Coronary artery (tissue), 2 donors: ENCODE measurements around the gene PRODH.
A peak's percentile ranks its signal among the peaks of the same experiment; 100 is the strongest.
"Not testable (repeated sequence)": the region's sequence is repeated elsewhere in the genome, so short reads cannot be mapped to it uniquely, and the experiment has no call there.

Experiments
- DNase-seq: peaks from one replicate; pipeline ENCODE4 v3.0.0-alpha.2; 2017; ENCODE audit warnings: low spot score
- H3K27ac ChIP-seq, 2 donors: fragments of 200-600 bp; sonication (generic); one replicate each; pipeline ENCODE4 v1.5.1; 2016 to 2019
- H3K4me3 ChIP-seq: fragments of 200-600 bp; sonication (generic); 2 replicates; pipeline ENCODE4 v1.5.1; 2016; ENCODE audit warnings: mild to moderate bottlenecking, moderate library complexity
- TF ChIP-seq, protein P1 (sequence below): fragments of 200-600 bp; sonication (generic); IDR thresholded peaks from one replicate; pipeline ENCODE4 v1.5.1; 2019; ENCODE audit warnings: antibody characterized with exemption

The PRODH gene

DNA sequence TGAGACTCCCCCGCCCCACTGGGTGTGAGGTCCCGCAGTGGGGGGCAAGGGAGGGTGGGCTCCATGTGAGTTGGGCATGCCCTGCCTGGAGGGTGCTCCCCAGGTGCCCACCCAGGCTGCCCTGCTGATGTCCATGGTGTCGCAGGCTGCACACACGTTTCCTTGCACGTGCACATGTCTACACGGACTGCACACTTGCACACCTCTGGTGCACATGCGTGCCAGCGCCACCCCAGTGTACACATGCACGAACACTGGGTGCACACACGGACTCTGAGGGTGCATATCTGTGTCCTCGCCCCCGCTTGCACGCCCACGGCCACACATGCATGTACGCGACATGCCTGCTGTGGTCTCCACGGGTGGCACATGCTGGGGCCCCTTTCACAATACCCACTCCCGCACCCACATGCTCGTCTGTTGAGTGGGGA lies 35.2 kb upstream of the PRODH start:
- Histone ChIP-seq H3K4me3 (no peak overlapping the region), H3K27ac (no peak overlapping the region)
- TF ChIP-seq, protein P1, sequence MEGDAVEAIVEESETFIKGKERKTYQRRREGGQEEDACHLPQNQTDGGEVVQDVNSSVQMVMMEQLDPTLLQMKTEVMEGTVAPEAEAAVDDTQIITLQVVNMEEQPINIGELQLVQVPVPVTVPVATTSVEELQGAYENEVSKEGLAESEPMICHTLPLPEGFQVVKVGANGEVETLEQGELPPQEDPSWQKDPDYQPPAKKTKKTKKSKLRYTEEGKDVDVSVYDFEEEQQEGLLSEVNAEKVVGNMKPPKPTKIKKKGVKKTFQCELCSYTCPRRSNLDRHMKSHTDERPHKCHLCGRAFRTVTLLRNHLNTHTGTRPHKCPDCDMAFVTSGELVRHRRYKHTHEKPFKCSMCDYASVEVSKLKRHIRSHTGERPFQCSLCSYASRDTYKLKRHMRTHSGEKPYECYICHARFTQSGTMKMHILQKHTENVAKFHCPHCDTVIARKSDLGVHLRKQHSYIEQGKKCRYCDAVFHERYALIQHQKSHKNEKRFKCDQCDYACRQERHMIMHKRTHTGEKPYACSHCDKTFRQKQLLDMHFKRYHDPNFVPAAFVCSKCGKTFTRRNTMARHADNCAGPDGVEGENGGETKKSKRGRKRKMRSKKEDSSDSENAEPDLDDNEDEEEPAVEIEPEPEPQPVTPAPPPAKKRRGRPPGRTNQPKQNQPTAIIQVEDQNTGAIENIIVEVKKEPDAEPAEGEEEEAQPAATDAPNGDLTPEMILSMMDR, result no peak
- no peak for DNase-seq

DNA sequence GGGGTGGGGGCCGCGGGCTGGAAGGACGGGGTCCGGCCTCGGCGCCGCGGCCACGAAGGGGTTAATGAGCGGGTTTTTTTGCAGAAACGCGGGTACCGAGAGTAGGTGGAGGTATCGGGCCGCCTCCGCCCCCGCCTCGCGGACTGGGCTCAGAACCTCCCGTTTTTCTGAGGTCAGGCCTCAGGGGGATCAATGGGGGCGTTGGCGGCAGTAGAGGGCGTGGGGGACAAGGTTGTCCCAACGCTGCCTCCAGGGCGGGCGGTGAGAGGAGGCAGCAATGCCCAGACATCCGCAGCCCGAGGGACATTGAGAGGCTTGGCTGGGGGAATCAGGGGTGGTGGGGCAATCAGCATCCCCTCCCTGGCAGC lies 34.8 kb upstream of the PRODH start:
- H3K27ac ChIP-seq, result no peak overlapping the region
- DNase-seq, result no peak
- peak overlapping the region; percentile 69 for H3K4me3 ChIP-seq
- TF ChIP-seq, protein P1, result no peak

DNA sequence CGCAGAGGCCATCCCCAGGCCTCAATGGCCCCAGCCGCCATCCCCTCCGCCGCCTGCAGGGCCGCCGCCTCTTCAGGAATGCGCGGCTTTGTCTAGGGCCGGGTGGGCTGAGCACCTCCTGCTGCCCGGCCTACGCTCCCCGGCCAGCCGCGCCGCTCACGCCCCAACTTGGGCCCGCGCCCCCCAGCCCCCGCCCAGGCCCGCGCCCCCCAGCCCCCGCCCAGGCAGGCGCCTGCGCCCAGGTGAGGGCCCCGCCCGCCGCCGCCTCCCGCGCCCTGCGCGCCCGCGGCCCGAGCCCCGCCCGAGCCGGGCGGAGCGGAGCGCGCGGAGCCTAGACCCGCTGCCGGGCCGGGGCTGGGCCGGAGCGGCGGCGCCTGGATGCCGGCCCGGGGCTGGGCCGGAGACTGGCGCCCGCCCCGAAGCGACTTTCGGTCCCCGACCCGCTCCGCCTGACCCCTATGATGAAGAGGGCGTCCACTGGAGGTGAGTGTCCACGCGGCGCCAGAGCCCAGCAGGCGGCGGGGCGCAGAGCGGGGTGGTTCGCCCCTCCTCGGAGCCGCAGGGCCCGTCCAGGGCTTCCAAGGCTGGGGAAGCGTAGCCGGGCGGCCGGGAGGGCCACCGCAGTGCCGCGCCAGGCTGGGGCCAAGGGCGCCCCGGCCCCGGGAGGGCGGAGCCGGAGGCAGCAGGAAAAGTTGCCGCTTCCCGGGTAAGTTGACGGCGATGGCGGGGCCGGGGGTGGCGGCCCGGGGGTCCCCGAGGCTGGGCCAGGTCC lies 34.3 kb upstream of the PRODH start:
- H3K4me3 ChIP-seq, result peak overlapping the region; percentile 69
- no peak for DNase-seq
- TF ChIP-seq, protein P1, result no peak
- H3K27ac ChIP-seq, result no peak overlapping the region

DNA sequence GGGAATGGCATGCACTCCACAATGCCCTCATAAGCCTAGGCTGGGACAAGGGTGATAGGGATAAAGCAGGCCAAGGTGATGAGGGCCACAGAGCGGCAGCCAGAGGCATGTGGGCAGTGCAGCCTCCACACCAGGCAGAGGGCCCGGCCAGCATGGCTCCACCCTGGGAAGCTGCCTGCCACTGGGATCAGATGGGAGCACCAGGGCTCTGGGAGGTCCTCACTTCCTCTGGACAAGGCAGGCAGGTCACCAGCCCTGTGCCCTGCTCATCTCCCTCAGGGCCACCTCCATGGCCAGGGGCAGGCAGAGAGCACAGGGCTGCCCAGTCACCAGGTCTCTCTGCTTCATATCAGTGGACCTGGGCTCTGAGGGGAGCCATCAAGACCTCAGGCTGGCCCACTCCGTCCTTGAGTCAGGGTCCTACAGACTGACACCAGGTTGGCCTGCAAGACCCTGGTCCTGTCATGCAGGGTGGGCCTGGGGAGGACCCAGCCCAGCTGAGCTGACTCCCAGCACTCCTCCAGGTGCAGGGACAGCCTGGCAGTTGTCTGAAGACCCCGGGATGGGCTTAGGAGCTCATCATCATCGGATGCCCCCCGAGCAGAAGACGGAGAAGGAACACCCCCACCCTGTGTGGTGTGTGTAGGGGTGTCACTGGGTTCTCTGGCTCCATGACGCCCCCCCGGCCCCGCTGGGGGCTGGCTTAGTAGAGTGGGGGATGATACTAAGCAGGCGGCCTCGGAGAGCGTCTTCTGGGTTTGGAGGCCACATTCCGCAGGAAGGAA lies 33.3 kb upstream of the PRODH start:
- not testable (repeated sequence) for H3K27ac ChIP-seq, H3K4me3 ChIP-seq, DNase-seq

DNA sequence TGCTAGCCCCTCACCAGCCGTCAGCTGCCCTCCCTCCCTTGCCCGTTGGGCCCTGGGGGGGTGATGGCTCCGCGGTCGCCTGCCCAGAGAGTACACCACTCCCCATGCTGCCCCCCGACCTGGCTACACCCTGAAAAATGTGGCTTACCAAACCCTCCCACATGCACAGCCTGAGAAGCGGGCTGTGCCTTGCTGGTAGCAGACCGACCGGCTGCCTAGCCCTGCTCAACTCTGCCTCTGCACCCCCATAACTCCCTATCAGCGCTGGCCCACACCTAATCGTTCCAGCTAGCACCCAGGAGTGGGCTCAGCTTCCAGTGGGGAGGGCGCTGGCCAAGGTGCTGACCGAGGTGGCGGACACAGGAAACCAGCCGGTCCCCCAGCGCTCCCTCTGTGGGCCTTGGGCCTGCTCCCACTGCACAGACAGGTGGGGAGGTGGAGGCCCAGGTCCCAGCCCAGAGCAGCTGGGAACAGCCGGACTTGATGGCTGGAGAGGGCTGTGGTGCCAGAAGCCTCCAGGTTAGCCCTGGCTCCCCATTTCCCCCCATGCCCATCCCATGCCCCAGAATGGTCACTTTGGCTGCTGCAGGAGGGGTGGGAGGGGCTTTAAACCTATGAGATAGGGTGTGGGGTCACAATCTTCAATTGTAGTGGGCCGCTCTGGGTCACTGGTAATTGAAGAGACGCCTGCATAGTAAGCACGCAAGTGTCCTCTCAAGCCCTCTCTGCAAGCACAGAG lies 32.1 kb upstream of the PRODH start:
- H3K27ac ChIP-seq, result no peak overlapping the region
- TF ChIP-seq, protein P1, result no peak
- no peak overlapping the region for H3K4me3 ChIP-seq
- no peak for DNase-seq

DNA sequence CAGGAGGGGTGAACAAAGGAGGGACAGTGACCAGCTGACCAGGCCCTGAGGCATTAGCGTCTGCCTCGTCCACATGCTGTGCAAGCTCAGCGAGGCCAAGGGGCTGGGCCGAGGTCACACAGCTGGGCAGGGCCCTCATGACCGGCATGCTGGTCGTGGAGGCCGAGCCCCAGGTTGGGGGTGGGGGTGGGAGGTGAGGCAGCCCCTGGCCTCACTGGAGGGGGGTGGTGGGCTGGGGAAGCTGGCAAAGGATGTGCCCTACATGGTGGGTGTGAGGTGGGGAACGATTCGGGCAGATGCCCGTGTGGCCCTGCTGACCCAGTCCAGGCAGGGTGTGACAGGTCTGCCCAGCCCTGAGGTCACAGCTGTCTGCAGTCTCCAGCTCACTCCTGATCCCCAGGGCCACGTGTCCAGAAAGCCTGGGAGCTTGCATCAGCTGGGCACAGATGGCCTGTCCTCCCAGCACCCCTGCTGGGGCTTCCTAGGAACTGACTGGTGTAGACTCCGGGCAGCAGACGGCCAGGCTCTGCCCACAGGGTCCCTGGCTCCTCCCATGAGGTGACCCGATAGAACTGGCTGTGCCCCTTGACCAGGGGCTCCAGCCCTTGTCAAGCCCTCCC lies 31.4 kb upstream of the PRODH start:
- not testable (repeated sequence) for H3K4me3 ChIP-seq, DNase-seq, H3K27ac ChIP-seq

DNA sequence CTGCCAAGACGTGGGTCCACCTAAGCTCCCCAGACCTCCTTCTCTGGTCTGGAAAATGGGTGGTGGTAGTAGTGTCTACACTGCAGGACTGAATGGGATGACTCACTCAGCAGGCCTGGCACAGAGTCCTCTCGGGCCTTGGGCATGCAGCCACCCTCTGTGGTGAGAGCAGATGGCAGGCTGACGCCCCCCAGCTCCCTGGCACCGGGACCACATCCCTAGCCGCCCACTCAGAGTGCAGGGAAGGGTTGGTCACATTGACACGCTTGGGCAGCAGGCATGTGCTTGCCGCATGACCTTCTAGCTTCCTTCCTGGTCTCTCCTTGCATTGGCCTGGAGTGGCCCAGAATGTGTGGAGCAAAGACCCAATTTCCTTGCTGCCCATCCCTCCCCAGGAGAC lies 30.7 kb upstream of the PRODH start:
- DNase-seq, result no peak
- TF ChIP-seq, protein P1, result no peak
- no peak overlapping the region for H3K4me3 ChIP-seq
- no peak overlapping the region for H3K27ac ChIP-seq
